GM20431 (cell line): ENCODE measurements around the gene KLK10.

Experiments
- in situ Hi-C: fragments of 300-500 bp; cut with MseI, MboI; formaldehyde crosslinking; loops from one replicate; pipeline ENCODE4 v1.15.0; 2020; ENCODE audit warnings: low sequenced_read_pairs; ENCODE audit not compliant: unreplicated experiment

The KLK10 gene

GRCh38 chr19:51019544-51019925, at the start of gene KLK10:
Gene KLK10 (minus strand): TSS chr19:51019709. CDS start chr19:51019130, 579 bp downstream.
- in situ Hi-C loops = no loop called here

- in situ Hi-C loops = no loop called here
These were observed 47.1 kb upstream of the KLK10 start for GRCh38 chr19:51066393-51067186.

- in situ Hi-C loops = no loop called here
These were observed 45.9 kb upstream of the KLK10 start for GRCh38 chr19:51065221-51065960.

GRCh38 chr19:51064534-51065220, 45.2 kb upstream of the KLK10 start, which contains the start of gene KLK13:
Gene KLK13 (minus strand): TSS chr19:51065092. CDS start chr19:51065067, 25 bp downstream.
- in situ Hi-C loops = no loop called here

- in situ Hi-C loops = no loop called here
These were observed 44.2 kb upstream of the KLK10 start for GRCh38 chr19:51063664-51064063.

GRCh38 chr19:51060973-51061372, 41.5 kb upstream of the KLK10 start:
- in situ Hi-C loops = no loop called here

- in situ Hi-C loops = no loop called here
These were observed 40.8 kb upstream of the KLK10 start for GRCh38 chr19:51060336-51060735.

- in situ Hi-C loops = no loop called here
These were observed 40.2 kb upstream of the KLK10 start for GRCh38 chr19:51059715-51060114.

- in situ Hi-C loops = no loop called here
These were observed 36.4 kb upstream of the KLK10 start for GRCh38 chr19:51055866-51056265.

- in situ Hi-C loops = no loop called here
These were observed 27.5 kb upstream of the KLK10 start for GRCh38 chr19:51047031-51047335.

GRCh38 chr19:51044327-51044726, 24.8 kb upstream of the KLK10 start:
- in situ Hi-C loops = no loop called here

- in situ Hi-C loops = no loop called here
These were observed 24.0 kb upstream of the KLK10 start for GRCh38 chr19:51043497-51043896.

- in situ Hi-C loops = no loop called here
These were observed 20.6 kb upstream of the KLK10 start for GRCh38 chr19:51040151-51040550.

- in situ Hi-C loops = no loop called here
These were observed 17.0 kb upstream of the KLK10 start for GRCh38 chr19:51036519-51036918.

GRCh38 chr19:51034704-51035103, 15.2 kb upstream of the KLK10 start, which contains the start of gene KLK12:
Gene KLK12 (minus strand): TSS chr19:51035002. CDS start chr19:51034621, 381 bp downstream.
- in situ Hi-C loops = no loop called here

- in situ Hi-C loops = no loop called here
These were observed 12.3 kb upstream of the KLK10 start for GRCh38 chr19:51031880-51032225.

- in situ Hi-C loops = no loop called here
These were observed 11.8 kb upstream of the KLK10 start for GRCh38 chr19:51031220-51031879.

GRCh38 chr19:51030631-51031030, 11.1 kb upstream of the KLK10 start:
- in situ Hi-C loops = no loop called here

GRCh38 chr19:51029718-51030117, 10.2 kb upstream of the KLK10 start:
- in situ Hi-C loops = no loop called here

GRCh38 chr19:51027873-51028272, 8.4 kb upstream of the KLK10 start:
- in situ Hi-C loops = no loop called here
